T-helper 9 cell (primary cell): ENCODE results near the gene HECW1.
"Not testable (repeated sequence)": the region's sequence is repeated elsewhere in the genome, so short reads cannot be mapped to it uniquely, and the experiment has no call there.

Experiments
- DNase-seq: peaks from one replicate; pipeline ENCODE4 v3.0.0-alpha.2; 2020

Gene HECW1

GRCh38 chr7:43314379-43315158 is 202.1 kb downstream of the HECW1 start:
- DNase-seq, result no peak

GRCh38 chr7:43317075-43317474 is 204.6 kb downstream of the HECW1 start:
- no peak for DNase-seq

- no peak for DNase-seq
Measured at GRCh38 chr7:43318188-43318770, 205.8 kb downstream of the HECW1 start.

DNA sequence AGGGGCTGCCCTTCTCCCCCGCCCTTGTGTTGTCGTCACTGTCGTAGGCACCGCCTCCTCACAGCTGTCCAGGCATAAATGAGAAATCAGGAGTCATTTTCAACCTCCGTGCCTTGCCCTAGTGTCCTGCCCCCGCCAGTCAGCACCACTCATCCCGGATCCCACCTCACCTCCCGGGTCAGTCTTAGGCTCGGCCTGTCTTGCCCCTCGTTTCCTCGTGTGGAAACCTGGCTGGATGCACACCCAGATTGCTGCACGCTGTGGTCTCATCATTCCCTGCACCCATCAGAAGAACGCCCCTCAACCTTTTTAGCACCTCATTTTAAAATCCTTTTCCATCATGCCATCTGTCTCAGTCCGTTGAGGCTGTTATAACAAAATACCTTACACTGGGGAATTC is 213.1 kb downstream of the HECW1 start:
- DNase-seq, result no peak

DNA sequence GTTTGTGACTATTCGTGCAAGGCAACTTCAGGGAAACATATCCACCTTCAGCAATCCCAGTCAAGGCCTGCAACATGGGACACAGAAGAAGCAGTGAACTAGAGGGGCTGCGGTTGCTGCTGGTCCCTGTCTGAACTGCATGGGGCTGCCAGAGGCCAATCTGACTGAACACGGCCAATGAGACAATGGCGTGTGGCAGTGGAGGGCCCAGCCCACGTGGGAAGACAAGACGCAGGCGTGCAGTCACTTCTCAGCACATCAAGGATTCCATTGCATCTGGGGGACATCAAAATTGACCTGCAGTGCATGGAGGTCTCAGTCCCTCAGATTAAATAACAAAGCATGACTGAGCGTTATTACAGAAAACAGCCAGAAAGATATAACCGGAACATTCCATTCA is 215.9 kb downstream of the HECW1 start:
- no peak for DNase-seq

DNA sequence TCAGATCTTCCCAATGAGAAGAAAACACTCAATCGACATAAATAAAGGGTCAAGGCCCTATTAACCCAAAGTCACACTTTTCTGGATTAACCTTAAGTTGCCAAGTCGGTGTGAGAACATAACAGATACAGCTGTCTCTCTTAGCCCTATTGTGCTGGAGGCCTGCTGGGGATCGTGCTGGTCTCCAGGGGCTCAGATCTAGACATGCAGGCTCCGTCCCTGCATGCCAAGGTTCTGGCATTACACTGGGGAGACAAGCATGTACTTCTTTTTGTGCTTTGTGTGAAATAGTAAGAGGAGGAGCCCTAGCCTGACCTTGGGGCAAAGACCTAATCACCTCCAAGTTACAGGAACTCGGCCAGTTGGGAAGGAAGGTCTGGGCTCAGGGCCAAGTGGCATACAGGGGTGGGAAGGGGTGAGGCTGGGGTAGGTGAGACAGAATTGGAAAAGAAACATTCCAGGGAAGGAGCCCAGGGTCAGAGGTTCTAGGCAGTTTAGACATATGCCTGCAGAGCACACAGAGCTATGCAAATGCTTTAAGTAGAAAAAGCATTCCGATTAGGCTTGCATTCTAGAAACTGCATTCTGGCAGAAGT is 216.4 kb downstream of the HECW1 start:
- DNase-seq, result no peak

DNA sequence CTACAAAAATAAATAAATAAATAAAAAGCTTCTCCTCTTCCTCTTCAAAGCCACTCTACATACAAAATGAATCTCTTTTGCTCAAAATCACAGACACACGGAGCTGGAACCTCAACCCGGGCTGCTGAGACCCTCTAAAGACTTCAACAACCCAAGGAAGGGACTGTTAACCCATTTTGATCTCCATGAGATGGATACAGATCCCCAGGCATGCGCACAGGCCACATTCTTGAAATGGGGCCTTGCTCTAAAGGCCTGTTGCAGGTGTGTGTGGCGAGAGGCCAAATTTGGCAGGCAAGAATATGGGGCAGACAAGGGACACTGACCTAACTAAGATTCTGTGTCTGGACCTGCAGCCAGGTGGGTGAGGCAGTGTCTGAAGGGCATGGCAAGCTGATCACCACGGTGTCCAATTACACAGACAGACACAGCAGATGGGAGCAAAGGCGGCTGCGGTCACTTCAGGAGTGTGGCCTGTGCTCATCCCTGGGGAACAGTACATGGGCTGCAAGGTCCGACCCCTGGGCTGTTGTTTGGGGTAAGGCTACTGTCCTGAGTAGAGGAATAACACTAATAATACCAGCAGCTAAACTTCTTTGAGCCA is 219.8 kb downstream of the HECW1 start:
- DNase-seq, result no peak

DNA sequence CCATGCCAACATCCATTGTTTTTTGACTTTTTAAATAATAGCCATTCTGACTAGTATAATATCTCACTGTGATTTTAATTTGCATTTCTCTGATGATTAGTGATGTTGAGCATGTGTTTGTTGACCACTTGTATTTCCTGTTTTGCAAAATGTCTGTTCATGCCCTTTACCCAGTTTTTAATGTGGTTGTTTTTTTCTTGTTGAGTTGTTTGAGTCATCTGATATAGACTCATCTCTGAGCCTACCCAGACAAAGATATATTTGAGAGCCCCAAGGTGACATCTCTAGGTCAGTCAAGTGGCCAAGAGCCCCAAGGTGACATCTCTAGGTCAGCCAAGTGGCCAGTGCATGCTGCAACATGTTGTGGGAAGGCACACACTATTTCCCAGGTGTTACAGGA is 224.7 kb downstream of the HECW1 start:
- no peak for DNase-seq

GRCh38 chr7:43337811-43338210 is 225.4 kb downstream of the HECW1 start:
- no peak for DNase-seq

GRCh38 chr7:43341132-43341531 is 228.7 kb downstream of the HECW1 start:
- DNase-seq, result no peak

GRCh38 chr7:43343417-43343816 is 231.0 kb downstream of the HECW1 start:
- DNase-seq, result not testable (repeated sequence)

DNA sequence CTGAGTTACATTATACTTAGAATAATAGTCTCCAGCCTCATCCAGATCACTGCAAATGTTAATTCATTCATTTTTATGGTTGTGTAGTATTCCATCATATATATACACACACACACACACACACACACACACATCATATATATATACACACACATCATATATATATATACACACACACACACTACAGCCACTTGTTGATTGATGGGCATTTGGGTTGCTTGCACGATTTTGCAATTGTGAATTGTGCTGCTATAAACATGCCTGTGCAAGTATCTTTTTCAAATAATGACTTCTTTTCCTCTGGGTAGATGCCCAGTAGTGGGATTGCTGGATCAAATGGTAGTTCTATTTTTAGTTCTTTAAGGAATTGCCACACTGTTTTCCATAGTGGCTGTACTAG is 233.2 kb downstream of the HECW1 start:
- not testable (repeated sequence) for DNase-seq

DNA sequence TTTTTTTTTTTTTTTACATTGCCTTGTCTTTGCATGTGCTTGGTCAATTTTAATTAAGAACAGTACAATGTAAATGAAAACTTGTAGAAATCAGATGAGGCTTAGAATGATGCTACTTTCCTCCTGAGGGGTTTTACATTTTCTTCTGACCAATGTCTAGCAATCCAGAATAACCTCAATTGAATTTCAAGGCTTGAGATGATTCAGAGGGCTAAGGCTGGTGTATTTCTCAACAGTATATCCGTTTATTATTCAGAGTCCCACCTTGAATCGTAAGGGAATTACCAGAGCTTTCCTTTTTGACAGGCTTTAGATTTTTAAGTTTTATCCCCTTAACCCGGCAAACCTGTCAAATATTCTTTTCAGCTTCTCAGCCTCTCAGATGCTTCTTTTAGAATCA is 239.2 kb downstream of the HECW1 start:
- no peak for DNase-seq

DNA sequence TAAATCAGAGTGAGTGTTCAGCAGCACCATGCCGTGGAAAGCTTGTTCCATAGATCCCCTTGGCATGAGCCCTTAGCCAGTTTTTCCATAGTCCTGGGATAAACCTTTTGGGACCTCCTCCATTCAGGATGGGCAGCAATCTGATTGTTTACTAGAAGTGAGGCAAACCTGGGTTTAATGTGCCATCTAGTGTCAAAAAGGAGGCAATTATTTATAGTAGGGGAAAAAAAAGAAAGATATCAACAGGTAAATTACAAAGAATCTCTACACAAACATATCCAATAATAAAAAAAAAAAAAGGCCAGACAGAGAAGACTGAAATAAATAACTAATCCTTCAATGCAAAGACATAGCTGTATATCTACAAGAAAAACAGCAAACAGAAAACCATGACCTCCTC is 241.5 kb downstream of the HECW1 start:
- no peak for DNase-seq

DNA sequence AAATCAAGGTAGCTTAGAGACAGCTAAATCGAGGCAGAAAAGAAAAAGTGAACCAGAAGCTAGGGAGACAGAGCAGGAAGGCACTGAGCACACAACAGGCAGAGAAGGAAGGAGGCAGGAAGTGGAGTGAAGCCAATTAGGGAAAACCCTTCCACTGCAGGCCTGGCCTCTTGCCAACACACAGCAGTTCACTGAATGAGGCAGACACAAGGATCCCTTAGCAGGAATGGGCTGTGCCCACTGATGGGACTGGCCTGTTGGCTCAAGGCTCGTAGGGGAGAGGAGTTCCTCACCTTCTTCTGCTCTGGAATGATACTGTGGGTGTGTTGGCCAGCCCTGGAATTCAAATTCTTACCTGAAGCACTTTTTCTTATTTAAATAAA is 250.2 kb downstream of the HECW1 start:
- no peak for DNase-seq

GRCh38 chr7:43363035-43363791 is 250.8 kb downstream of the HECW1 start:
- DNase-seq, result no peak

- no peak for DNase-seq
Measured at GRCh38 chr7:43364391-43364790, 251.9 kb downstream of the HECW1 start.

- DNase-seq, result no peak
Measured at GRCh38 chr7:43372676-43373355, 260.4 kb downstream of the HECW1 start.

- no peak for DNase-seq
Measured at GRCh38 chr7:43377196-43377960, 264.9 kb downstream of the HECW1 start.

DNA sequence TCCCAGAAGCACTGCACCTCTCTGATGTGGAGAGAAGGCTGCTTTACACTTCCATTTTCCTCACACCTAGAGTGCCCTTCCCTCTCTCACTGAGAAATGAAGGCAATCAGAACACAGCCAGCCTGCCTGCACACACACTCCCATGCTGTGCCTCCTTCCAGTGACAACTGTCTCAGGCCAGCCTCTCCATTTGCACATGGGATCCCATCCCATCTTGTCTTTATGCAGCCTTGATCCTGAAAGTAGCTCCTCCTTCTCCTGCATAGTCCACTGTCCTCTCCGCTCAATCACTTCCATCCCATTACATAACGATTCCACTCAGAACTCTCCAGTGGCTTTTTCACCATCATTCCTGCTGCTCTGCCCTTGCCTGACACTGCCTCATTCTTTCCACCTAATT is 266.8 kb downstream of the HECW1 start:
- DNase-seq, result no peak

- DNase-seq, result no peak
Measured at GRCh38 chr7:43384616-43385308, 272.3 kb downstream of the HECW1 start.
